DLD1 (cell line): ENCODE measurements around the gene SERINC2.

Source experiments
- in situ Hi-C: cut with HindIII; loops from 2 replicates; pipeline ENCODE4 v1.10.0; 2017; ENCODE audit warnings: low sequenced_read_pairs

Gene SERINC2

GRCh38 chr1:31412732-31413404 is at the start of gene SERINC2:
TSS of gene SERINC2 (plus strand) at chr1:31413213. CDS start at chr1:31413266, 53 bp downstream.
- in situ Hi-C loops = no loop called here

- in situ Hi-C loops = loop anchor here (25.0 kb wide), 1 partner anchor 102 kb away; no protein-coding TSS in a partner anchor
These were observed 48.3 kb upstream of the SERINC2 start for GRCh38 chr1:31364561-31365250.

- in situ Hi-C loops = loop anchor here (25.0 kb wide), 1 partner anchor 104 kb away; no protein-coding TSS in a partner anchor
These were observed 46.2 kb upstream of the SERINC2 start for GRCh38 chr1:31366796-31367195.

GRCh38 chr1:31368611-31369107 is 44.4 kb upstream of the SERINC2 start:
- in situ Hi-C loops = loop anchor here (25.0 kb wide), 1 partner anchor 106 kb away; no protein-coding TSS in a partner anchor

GRCh38 chr1:31370021-31370420 is 43.0 kb upstream of the SERINC2 start:
- in situ Hi-C loops = loop anchor here (25.0 kb wide), 1 partner anchor 108 kb away; no protein-coding TSS in a partner anchor

GRCh38 chr1:31370565-31370964 is 42.4 kb upstream of the SERINC2 start:
- in situ Hi-C loops = loop anchor here (25.0 kb wide), 1 partner anchor 108 kb away; no protein-coding TSS in a partner anchor

GRCh38 chr1:31371121-31371959 is 41.7 kb upstream of the SERINC2 start:
- in situ Hi-C loops = loop anchor here (25.0 kb wide), 1 partner anchor 109 kb away; no protein-coding TSS in a partner anchor

GRCh38 chr1:31372051-31372450 is 41.0 kb upstream of the SERINC2 start:
- in situ Hi-C loops = loop anchor here (25.0 kb wide), 1 partner anchor 110 kb away; no protein-coding TSS in a partner anchor

GRCh38 chr1:31372751-31373055 is 40.3 kb upstream of the SERINC2 start:
- in situ Hi-C loops = loop anchor here (25.0 kb wide), 1 partner anchor 110 kb away; no protein-coding TSS in a partner anchor

- in situ Hi-C loops = loop anchor here (25.0 kb wide), 1 partner anchor 111 kb away; no protein-coding TSS in a partner anchor
These were observed 39.7 kb upstream of the SERINC2 start, which contains the start of gene FABP3 for GRCh38 chr1:31373056-31373896. TSS of gene FABP3 (minus strand) at chr1:31373076. CDS start at chr1:31373014, 62 bp downstream.

- in situ Hi-C loops = loop anchor here (25.0 kb wide), 1 partner anchor 112 kb away; no protein-coding TSS in a partner anchor
These were observed 39.0 kb upstream of the SERINC2 start for GRCh38 chr1:31373897-31374486.

GRCh38 chr1:31374511-31375196 is 38.4 kb upstream of the SERINC2 start:
- in situ Hi-C loops = loop anchor here (25.0 kb wide), 1 partner anchor 112 kb away; no protein-coding TSS in a partner anchor

- in situ Hi-C loops = no loop called here
These were observed 36.5 kb upstream of the SERINC2 start for GRCh38 chr1:31376375-31377134.

- in situ Hi-C loops = no loop called here
These were observed 35.6 kb upstream of the SERINC2 start for GRCh38 chr1:31377364-31377863.

GRCh38 chr1:31378001-31378400 is 35.0 kb upstream of the SERINC2 start:
- in situ Hi-C loops = no loop called here

- in situ Hi-C loops = no loop called here
These were observed 32.8 kb upstream of the SERINC2 start for GRCh38 chr1:31380181-31380580.

GRCh38 chr1:31381394-31382294 is 31.4 kb upstream of the SERINC2 start:
- in situ Hi-C loops = no loop called here
